Measurements from ENCODE around the gene PRDM15.

- TF ChIP-seq, protein P1, sequence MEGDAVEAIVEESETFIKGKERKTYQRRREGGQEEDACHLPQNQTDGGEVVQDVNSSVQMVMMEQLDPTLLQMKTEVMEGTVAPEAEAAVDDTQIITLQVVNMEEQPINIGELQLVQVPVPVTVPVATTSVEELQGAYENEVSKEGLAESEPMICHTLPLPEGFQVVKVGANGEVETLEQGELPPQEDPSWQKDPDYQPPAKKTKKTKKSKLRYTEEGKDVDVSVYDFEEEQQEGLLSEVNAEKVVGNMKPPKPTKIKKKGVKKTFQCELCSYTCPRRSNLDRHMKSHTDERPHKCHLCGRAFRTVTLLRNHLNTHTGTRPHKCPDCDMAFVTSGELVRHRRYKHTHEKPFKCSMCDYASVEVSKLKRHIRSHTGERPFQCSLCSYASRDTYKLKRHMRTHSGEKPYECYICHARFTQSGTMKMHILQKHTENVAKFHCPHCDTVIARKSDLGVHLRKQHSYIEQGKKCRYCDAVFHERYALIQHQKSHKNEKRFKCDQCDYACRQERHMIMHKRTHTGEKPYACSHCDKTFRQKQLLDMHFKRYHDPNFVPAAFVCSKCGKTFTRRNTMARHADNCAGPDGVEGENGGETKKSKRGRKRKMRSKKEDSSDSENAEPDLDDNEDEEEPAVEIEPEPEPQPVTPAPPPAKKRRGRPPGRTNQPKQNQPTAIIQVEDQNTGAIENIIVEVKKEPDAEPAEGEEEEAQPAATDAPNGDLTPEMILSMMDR (IDR thresholded peaks at IDR 0.05; ENCODE audit: extremely low read depth in 1 of 2, insufficient read depth in 1 of 2, low read depth in 1 of 2, low read length in 2 of 2), result no peak
- no peak for TF ChIP-seq POLR2A (IDR thresholded peaks at IDR 0.05; ENCODE audit: low read depth, low read length)
- TF ChIP-seq POLR2AphosphoS5 (IDR thresholded peaks at IDR 0.05; ENCODE audit: insufficient read depth, low read depth, low read length), result no peak
- no peak for TF ChIP-seq EZH2 (IDR thresholded peaks at IDR 0.05; ENCODE audit: borderline replicate concordance, low read depth, low read length, severe bottlenecking)
- TF ChIP-seq GATA2 (IDR thresholded peaks at IDR 0.05; ENCODE audit: insufficient read depth, insufficient read length, low read depth, low read length), result no peak
- TF ChIP-seq JUN (IDR thresholded peaks at IDR 0.05; ENCODE audit: borderline replicate concordance, insufficient read depth, insufficient read length, low read depth), result no peak
- no peak for TF ChIP-seq FOS (IDR thresholded peaks at IDR 0.05; ENCODE audit: borderline replicate concordance, insufficient read depth, low read length)
- no peak for TF ChIP-seq MYC (IDR thresholded peaks at IDR 0.05; ENCODE audit: low read depth, low read length)
- TF ChIP-seq, protein P2, sequence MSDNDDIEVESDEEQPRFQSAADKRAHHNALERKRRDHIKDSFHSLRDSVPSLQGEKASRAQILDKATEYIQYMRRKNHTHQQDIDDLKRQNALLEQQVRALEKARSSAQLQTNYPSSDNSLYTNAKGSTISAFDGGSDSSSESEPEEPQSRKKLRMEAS (IDR thresholded peaks at IDR 0.05; ENCODE audit: insufficient read depth, insufficient read length), result no peak
These were observed 98.7 kb downstream of the PRDM15 start for GRCh38 chr21:41780337-41781049.
